GM19025 (cell line): Measurements from ENCODE around the gene TMEM242.

ENCODE experiments used
- ATAC-seq: cut with Tn5 transposase; IDR thresholded peaks from one replicate; pipeline ENCODE4 v1.9.1; 2021; ENCODE audit warnings: mild to moderate bottlenecking, low read depth, moderate library complexity; ENCODE audit not compliant: unreplicated experiment

TMEM242 gene

DNA sequence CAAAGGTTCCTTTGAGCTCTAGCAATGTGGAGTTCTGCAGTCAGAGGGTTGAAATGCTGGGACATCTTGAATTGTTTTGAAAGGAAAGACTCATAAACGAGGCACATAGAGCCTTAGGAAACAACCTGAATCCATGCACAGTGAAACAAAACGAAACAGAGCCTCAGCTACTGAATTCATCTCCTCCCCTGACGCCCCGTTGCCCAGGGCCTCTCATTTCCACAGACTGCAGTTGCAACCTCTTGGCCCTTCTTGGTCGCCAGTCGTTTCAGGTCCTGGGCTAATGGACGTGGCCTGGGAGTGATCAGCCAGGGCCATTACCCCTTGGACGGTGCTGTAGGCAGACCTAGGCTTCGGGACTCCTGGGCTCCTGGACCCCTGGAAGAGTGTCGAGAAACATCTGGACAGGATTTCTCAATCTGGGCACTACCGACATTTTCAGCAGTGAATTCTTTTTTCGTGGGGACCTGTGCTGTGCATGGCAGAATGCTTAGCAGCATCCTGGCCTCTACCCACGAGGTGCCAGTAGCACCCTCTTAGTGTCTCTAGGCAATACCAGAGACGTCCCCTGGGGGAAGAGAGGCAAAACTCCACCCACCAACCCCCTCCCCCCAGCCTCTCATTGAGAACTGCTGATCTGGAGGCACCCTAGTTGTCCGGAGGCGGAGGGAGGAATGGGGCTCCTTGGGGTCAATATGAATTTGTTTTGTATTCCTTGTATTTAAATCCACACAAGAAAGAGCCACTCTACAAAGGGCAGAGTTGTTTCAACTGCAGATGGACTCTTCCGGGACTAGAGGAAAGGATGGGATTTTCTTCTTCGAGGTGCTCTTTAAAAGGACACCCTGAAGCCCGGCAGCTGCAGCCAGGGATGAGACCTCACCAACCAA, 50.2 kb downstream of the TMEM242 start:
- no peak for ATAC-seq

DNA sequence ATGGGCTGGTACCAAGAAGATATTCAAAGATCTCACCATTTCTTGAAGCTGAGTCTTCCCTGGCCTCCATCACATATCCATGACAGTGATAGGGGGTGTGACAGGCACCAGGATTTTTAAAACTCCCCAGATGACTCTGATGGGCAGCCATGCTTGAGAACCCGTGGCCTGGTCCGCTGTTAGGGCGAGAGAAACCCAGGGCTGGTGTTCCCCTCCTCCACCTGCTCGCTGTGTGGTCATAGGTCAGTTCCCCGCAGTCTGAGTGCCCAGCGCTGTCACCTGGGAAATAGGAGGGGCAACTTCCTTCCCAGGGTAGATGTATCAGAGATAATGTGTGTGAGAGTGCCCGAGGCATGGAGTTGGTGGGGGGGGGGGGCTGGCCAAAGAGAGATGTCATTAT, 50.9 kb downstream of the TMEM242 start:
- ATAC-seq = no peak

DNA sequence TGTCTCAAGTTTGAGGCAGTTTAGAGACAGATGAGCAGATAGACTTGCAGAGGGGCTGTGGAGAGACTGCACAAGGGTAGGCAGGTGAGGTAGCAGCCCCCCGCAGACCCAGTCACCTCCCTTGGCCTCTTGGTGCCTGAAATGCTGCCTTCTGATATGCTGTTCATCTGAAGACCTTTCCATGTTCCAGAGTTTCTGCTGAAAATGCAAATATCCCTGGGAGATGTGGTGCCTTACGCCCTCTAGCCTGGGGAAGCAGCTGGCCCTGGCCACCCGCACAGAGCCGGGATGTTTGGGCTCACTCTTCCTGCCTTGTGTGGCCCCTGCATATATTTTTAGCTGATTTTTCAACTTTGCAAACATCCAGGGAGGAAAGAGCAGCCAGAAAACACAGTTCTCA, 51.4 kb downstream of the TMEM242 start:
- ATAC-seq = no peak

DNA sequence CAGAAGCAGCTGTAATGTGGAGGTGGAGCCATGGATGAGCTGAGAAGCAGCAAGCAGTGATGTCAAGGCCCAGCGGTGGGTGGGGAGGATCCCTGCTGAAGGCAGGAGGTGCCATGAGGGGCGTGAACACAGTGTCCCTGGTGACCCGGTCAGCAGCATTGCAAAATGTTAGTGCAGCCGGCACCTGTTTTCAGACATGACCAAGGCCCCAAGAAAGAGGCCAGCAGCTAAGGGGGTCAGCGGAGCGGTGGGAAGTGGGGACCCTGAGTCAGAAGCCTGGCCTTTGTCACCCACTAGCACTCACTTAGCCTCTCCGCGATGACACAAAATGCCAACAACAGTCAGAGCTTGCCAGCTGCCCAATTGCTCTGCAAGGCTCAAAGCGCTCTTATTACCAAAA, 51.9 kb downstream of the TMEM242 start:
- ATAC-seq = no peak

- ATAC-seq = no peak
Observed at GRCh38 chr6:157270916-157271315, 52.4 kb downstream of the TMEM242 start.

DNA sequence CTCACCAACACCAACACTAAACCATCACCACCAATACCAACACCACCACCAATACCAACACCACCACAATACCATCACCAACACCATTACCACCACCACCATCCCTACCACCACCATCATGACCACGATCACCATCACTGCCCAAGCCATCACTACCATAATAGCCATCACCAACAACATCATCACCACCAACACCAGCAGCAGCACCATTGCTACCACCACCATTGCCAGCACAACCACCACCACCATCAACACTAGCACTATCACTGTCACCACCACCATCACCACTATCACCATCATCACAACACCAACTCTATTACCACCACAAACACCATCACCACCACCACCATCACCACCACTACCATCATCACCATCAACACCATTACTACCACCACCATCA, 53.0 kb downstream of the TMEM242 start:
- ATAC-seq = no peak

DNA sequence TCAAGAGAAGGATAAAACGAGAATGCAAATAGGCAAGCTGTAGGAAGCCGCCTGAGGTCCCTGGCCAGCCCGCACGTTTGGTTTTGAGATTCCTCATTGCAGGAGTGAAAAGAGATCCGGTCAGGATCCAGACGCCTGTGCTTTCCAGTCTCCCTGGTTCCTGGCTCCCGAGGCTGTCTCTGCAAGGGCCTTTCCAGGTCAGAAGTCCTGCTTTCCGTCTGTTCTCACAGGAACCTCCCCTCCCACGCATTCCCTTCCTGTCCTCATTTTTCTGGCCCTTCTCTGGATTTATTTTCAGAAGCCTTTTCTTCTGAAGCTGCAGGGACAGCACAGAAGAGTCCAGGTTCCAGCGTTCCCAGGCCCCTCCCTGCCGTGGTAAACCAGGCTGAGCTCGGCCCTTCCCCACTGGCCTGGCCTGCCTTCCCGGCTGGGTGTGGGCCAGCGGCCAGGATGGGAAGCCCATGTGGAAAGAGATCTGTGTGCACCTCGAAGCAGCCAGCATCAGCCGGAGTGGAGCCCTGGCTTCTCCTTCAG, 54.0 kb downstream of the TMEM242 start:
- ATAC-seq = no peak

- ATAC-seq = no peak
Observed at GRCh38 chr6:157268835-157269234, 54.5 kb downstream of the TMEM242 start.

DNA sequence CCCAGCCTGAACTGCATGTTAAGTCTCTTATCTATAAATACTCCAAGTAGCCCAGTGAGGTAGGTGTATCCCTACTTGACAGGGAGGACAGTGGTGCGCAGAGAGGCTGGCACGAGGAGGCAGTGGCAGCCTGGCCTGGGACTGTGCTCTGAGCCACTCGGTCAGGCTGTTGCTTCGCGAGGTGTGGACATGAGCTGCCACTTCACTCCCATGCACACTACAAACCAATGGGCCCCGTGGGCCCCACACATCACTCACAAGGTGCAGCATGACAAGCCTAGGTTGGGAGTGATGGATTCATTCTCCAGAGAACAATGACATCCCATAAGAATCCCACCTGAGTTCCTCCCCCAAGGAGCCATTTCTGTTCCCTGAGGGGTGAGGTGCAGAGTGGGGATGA, 54.9 kb downstream of the TMEM242 start:
- ATAC-seq = no peak

DNA sequence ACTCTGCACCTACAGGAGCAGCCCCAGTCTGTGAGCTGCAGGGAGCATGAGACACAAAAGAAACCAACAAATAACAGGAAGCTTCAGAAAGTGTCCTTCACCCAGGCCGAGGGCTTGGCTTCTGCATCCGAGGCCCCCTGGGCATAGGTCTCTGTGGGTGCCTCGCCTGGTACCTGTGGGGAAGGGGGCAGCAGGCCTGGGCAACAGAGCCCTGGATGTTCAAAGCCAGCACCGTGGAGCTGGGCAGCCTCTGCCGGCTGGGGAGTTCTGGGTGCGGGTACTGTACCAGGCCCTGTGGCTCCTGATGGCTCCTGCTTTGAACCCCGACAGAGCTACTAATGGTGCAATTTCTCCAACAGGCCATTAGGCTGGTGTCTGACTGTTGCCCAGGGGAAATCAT, 55.7 kb downstream of the TMEM242 start:
- no peak for ATAC-seq

DNA sequence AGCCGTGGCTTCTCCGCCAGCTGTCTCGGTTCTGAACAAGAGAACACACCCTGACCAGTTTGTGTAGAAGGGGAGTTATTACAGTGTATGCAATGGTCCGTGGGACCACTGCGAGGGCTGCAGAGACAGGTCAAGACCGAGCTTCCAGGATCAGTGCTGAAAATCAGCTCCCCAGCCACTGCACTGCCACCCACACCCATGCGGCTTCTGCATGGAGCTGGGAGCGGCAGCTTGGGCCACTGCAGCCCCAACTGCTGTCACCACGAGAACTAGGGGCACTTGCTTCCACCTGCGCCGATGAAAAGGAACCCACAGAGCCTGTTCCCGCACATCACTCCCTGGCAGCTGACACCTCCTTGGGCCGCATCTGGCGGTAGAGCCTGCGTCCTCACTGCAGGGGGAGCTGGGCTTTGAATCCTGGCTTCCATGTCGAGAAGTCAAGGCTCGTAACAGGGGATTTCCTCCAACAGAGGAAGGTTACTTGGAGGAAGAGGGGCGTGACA, 56.2 kb downstream of the TMEM242 start:
- ATAC-seq = no peak

- no peak for ATAC-seq
Observed at GRCh38 chr6:157266274-157267101, 56.8 kb downstream of the TMEM242 start.

- no peak for ATAC-seq
Observed at GRCh38 chr6:157265635-157266034, 57.7 kb downstream of the TMEM242 start.

GRCh38 chr6:157265186-157265585, 58.1 kb downstream of the TMEM242 start:
- ATAC-seq = no peak

DNA sequence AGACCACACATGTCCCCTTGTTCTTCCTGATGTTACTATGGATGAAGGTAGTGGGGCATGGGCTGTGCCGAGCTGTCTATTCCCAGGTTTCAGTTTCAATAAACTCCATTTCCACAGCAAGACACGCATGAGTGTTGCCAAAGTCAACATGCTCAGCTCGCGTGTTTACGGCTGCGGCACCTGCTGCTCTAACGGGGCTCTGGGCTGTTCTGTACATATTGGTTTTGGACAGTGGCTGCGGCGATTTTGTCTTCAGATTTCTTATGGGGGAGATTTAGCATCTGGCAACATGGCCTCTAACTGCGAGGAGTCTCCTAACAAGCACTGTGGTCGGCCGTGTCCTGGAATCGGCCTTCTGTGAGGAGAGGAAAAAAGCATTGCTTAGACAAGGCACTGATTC, 58.6 kb downstream of the TMEM242 start:
- ATAC-seq = no peak

DNA sequence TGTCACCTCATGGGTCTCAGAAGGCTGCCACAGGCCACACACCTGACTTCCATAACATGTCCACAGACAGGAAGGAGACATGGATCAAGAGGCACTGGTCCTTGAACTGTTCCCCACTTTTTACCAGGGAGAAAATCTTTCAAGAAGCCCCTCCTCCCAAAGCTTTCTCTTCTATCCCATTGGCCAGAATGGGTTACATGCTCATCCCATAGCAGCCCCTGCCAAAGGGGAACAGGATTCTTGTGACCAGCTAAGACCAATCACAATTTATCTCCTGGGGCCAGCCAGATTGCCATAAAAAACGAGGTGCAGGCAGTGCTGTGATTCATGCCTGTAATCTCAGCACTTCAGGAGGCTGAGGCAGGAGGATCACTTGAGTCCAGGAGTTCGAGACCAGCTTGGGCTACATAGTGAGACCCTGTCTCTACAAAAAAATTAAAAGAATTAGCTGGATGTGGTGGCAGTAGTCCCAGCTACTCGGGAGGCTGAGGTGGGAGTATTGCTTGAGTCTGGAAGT, 59.4 kb downstream of the TMEM242 start:
- ATAC-seq = no peak

DNA sequence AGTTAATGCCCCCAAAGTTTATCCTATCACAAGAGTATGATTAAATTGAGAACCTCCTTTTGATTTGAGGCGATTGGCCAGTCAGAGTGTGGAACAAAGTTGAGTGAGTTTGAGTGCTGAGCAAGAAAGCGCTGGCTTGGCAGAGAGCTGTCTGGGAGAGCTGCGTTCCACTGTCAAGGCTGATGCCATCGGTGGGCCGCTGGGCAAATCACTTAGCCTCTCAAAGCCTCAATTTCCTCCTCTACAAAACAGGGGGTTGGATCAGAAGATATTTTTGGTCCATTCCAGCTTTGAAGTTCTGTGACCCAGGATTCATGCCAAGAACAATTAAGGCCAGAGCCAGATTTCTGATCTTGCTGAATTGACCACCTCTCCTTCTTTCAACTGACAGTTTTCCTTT, 60.2 kb downstream of the TMEM242 start:
- no peak for ATAC-seq

DNA sequence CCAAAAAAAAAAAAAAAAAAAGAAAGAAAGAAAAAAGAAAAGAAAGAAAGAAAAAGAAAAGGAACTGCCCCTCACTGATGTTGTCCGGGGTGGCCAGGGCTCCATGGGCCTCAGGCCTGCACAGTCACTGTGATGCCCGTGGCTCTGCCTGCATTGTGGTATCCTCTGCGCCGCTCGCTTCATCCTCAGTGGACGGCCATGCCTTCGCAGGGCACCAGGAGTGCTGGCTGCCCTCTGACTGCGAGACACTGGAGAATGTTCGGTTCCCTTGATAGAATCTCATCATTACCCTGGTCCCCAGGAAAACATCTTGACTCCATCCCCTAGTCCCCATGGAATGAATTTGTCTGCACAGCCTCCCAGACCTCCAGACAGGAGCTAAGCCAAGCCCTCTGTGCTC, 61.7 kb downstream of the TMEM242 start:
- no peak for ATAC-seq

GRCh38 chr6:157260735-157261410, 62.4 kb downstream of the TMEM242 start:
- ATAC-seq = no peak

DNA sequence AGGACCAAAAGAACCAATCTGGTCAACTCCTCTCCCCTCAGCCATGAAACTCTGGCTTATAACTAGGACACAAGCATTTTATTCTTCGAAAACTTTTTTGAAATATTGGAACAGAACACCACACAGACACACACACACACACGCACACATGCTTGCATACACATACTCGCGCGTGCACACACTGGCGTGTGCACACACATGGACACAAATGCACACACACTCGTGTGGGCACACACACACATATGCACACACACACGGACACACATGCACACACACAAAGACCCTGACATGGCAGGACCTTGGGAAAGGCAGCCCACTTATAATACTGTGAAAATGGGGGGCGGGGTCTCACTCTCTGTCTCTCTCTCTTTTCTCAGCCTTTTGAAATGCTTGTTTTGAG, 63.9 kb downstream of the TMEM242 start:
- no peak for ATAC-seq
